Measurements from ENCODE around the gene WDFY2.

DNA sequence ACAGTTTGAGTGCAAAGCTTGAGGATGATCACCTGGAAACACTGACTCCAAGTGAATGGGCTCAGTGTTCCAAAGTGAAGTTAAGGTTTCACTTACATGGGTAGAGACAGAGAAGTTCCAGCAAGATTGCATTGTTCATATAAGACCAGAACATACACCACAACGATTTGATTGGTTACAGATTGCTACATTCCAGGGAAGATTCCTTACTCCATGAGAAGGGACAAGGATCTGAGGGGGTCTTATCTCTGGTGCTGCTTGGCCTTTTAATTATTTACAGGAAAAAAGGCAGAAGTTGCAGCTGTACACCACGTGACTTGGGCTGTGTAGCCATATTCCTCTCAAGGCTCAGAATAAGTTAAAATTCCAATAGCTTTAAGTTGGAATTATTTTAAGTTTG lies 12.3 kb downstream of the WDFY2 start:
- TF ChIP-seq, protein P1, sequence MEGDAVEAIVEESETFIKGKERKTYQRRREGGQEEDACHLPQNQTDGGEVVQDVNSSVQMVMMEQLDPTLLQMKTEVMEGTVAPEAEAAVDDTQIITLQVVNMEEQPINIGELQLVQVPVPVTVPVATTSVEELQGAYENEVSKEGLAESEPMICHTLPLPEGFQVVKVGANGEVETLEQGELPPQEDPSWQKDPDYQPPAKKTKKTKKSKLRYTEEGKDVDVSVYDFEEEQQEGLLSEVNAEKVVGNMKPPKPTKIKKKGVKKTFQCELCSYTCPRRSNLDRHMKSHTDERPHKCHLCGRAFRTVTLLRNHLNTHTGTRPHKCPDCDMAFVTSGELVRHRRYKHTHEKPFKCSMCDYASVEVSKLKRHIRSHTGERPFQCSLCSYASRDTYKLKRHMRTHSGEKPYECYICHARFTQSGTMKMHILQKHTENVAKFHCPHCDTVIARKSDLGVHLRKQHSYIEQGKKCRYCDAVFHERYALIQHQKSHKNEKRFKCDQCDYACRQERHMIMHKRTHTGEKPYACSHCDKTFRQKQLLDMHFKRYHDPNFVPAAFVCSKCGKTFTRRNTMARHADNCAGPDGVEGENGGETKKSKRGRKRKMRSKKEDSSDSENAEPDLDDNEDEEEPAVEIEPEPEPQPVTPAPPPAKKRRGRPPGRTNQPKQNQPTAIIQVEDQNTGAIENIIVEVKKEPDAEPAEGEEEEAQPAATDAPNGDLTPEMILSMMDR (IDR thresholded peaks at IDR 0.05; ENCODE audit: low read depth, low read length) = no peak
- TF ChIP-seq EZH2phosphoT487 (IDR thresholded peaks at IDR 0.05; ENCODE audit: low read depth) = no peak
